NK-92 (cell line): ENCODE results near the gene RTN1.

Experiments used
- DNase-seq: peaks from one replicate; lab custom pipeline; 2025; ENCODE audit not compliant: unreplicated experiment; lab: John Stamatoyannopoulos, UW

Gene RTN1

DNA sequence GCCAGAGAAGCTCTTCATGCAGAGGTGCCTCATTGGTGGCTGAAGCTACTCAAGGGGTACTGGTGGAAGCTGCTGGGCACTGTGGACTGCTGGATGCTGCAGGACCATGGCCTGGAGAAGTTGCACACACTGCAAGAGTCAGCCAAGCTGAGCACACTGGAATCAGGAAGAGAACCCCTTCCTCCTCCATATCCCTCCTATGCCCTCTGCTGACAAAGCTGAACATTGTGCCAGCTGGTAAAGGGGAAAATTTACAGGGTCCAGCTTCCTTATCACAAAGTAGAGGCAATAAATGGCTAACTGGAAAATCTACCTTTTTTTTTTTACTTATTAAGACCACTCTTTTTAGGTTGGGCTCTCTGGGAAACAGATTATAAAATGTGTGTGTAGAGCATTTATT, 300.5 kb downstream of the RTN1 start:
- DNase-seq: no peak

DNA sequence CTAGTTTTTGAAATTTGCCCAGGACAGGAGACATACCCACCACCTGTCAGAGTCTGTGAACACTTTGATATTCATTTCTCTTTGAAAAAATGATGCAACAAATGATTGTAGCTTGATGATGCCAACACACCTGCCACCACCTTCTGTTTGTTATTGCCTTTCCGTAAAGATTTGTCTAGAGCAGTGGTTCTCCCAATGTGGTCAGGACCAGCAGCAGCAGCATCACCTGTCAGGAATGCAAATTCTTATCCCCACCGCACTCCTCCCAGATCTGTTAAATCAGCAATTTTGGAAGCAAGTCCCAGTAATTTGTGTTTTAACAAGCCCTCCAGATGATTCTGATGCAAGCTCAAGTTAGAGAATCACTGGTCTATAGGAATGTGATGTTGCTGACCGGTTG, 303.9 kb downstream of the RTN1 start:
- no peak for DNase-seq

DNA sequence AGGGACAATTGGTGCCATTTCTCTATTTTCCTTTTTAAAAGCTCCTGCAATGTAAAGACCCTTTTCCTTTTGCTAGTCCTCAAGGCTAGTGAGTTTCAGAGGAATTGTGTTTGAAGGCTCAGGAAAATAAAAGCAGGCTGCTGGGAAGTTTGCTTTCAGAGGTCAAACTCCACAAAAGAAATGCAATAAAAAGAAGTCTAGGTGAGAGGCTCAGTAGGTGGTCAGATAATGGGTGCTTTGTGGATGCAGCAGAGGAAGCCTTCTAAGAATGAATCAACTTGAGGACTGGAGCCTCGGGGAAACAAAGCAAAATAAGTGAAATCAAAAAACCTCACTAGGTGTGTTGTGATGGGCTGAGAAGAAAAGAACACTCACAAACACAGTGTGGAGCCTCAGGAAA, 304.3 kb downstream of the RTN1 start:
- no peak for DNase-seq

DNA sequence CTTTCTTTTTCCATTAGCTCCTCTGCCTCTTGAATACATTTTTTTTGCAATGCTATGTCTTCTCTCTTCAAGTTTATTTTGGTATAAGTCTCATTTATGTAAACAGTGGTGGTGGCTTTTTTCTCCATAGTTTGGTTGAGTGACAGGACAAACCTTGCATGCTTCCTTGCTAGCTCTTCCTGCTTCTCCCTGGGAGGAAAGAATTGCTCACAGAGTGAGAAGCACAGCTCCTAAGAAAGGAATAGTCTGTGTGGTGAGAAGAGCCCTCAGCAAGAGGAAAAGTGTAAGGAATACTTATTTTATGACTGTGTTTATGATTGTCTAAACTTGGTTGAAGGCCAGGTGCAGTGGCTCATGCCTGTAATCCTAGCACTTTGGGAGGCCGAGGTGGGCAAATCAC, 305.5 kb downstream of the RTN1 start:
- DNase-seq: no peak

DNA sequence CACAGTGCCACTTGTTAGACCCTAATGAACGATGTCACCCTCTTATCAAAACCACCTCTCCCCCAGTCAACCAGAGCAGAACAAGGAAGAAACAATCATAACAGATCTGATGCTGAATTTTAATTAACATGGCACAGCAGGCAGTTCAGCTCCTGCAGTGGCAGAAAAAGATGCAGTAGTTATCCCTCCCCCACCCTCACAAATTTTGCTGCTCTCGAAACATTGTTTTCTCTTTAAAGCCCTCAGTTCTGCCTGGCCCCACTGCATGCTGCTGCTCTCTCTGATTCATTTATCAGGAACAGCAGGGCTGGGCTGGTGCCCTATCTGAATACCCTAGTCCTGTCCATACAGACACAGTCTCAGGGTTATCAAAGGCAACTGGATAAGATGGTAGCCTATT, 306.2 kb downstream of the RTN1 start:
- no peak for DNase-seq

DNA sequence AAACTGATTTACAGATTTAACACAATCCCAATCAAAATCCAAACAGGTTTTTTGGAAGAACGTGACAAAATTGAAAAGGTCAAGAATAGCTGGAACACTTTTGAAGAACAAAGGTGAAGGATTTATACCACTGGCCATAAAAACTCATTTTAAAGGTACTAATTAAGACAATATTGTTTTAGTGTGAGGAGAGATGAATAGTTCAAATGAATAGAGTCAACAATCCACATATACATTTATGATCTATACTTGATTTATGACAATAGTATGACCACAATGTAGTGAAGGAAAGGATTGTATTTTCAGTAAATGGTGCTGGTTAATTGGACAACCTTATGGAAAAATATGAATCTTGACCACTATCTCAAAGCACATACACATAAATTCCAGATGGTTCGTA, 323.3 kb downstream of the RTN1 start:
- no peak for DNase-seq
